Fibroblast of skin of back (primary cell): ENCODE measurements around the gene PKN3.
A peak's percentile ranks its signal among the peaks of the same experiment; 100 is the strongest.

Experiments used
- DNase-seq: peaks from one replicate; pipeline ENCODE4 v3.0.0-alpha.2; 2013

The PKN3 gene

DNA sequence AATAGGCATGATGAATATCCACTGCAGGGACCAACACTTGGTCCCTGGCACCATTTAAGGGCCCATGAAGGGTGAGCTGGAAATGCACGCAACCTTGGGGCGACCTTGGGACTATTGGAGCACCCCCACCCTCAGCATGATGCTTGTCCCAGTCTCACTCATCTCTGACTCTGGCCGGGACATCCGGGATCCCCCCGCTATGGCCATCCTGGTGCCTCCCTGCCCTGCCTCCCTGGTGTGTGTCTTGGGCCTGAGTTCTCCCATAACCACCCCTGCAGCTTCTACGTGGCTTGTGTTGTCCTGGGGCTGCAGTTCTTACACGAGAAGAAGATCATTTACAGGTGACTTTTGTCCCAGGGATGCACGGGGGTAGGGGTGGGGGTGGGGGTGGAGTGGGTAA is 15.7 kb downstream of the PKN3 start:
- no peak for DNase-seq

- no peak for DNase-seq
These were observed 16.2 kb downstream of the PKN3 start for GRCh38 chr9:128718475-128718874.

DNA sequence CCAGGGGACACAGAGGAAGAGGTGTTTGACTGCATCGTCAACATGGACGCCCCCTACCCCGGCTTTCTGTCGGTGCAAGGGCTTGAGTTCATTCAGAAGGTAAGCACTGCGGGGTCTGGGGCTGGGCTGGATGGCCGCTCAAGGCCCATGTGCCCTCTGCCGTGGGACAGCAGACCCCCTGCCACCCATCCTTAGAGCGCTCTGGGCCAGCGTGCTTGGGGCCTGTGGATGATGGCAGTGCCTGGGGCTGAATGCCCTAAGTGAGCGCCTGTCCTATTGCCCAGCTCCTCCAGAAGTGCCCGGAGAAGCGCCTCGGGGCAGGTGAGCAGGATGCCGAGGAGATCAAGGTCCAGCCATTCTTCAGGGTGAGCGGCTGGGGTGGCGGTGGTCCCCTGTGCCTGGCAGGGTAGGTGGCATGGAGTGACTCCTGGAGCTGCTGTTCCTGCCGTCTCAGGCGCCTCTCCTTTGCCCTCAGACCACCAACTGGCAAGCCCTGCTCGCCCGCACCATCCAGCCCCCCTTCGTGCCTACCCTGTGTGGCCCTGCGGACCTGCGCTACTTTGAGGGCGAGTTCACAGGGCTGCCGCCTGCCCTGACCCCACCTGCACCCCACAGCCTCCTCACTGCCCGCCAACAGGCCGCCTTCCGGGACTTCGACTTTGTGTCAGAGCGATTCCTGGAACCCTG is 17.8 kb downstream of the PKN3 start:
- no peak for DNase-seq

- DNase-seq: no peak
These were observed 18.7 kb downstream of the PKN3 start for GRCh38 chr9:128720841-128721486.

DNA sequence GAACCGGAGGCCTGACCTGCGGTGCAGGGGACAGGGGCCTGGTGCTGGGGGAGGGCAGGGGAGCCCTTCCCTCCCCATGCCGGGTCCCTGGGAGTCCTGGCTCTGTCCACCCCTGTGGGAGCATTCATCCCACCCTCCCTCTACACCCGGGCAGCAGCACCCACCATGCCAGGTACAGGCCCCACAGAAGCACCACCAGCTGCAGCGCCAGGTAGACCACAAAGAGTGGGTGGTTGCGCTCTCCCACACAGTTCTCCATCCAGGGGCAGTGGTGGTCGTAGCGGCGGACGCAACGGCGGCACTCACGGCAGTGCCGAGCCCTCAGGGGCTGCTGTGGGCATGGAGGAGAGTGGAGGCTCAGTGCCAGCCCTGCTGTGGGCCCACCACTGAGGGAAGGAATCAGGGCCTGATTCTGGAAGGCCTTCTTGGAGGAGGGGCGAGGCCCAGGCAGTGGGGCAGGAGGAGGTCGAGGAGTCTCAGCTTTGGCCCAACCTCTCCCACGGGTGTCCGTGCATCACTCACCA is 19.2 kb downstream of the PKN3 start:
- no peak for DNase-seq

DNA sequence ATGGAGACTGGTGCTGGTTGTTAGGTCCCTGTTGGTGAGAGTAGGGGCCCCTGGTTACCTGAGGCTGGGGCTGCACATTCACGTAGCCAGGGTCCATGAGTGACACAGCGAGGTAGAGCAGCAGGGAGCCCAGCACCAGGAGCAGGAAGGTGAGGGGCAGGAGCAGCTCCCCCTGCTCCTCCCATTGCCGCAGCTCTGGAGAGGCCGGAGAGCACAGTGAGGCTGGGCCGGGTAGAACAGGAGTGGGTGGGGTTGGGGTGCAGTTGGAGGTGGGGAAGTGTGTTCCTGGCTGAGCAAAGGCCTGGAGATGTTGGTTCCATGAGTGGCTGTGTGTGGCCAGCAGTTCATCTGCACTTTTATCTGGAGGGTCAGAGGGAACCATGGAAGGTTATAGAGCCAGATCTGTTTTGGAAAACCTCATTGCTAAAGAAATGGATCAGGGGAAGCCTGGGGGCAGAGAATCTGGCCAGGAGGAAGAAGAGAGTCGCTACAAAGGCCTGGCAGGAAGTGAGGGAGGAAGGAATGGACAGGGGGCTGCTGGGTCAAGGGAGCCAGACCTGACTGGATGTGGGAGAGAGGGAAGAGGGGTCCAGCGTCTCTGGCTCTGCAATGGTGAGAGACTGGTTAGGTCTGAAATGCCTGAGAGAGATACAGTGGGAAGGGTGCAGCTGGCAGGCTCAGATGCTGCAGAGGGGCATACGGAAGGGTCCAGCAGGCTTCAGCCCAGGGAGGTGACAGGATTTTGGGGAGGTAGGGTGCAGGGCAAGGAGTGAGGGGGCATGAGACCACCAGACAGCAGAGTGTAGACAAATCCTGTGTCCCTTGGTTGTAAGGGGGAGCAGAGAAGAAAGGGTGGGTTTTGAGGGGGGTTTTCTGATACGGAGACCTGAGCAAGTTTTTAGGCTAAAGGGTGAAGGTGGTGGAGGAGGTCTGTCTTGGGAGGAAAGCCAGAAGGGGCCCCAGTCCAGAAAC is 20.4 kb downstream of the PKN3 start:
- no peak for DNase-seq

DNA sequence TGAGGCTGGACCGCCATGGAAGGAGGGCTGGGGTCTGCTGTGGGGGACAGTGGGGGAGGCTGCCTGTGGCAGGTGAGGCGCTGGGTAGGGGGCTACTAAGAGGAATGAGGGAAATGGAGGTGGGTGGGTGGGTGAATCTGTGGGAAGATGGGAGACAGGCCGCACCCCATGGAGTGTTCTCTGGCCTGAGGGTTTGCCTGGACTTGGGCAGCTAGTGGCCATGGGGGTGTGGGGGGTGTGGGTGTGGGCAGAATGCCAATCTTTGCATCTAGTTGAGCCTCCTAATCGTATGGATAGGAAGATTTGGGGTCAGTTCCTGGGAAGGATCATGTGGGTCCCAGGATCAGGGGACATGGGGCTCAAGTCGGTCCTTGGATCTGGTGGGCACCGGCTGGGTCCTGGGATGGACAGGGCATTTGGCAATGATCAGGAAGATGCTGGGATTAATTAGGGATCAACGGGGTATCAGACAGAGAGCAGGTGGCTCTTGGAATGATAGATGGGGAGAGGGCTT is 21.1 kb downstream of the PKN3 start:
- no peak for DNase-seq

GRCh38 chr9:128723866-128724743 is 21.8 kb downstream of the PKN3 start, which contains the start of gene ZDHHC12:
TSS of gene ZDHHC12 (minus strand) at chr9:128724127. CDS start at chr9:128724093, 34 bp downstream.
- DNase-seq: peak; percentile 91

DNA sequence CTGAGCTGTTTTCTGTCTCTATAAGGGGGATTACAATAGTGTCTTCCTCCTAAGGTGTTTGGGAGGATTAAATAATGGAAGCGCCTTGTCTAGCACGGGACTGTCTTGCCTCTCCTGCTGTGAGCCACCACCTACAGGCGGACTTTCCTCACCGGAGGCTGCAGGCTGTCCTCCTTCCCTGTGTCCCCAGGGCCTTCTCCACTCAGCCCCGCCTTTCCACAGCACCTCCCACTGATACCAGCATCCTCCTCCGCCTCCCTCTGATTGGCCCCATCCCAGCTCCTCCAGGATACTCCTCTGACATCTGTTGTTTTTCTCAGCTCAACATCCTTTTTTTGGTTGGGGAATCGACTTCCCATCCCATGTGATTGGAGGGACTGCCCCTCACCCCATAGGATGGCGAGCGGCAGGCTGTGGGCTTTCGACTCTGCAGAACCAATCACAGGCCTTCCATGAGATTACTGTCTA is 22.5 kb downstream of the PKN3 start:
- DNase-seq: peak; percentile 76

DNA sequence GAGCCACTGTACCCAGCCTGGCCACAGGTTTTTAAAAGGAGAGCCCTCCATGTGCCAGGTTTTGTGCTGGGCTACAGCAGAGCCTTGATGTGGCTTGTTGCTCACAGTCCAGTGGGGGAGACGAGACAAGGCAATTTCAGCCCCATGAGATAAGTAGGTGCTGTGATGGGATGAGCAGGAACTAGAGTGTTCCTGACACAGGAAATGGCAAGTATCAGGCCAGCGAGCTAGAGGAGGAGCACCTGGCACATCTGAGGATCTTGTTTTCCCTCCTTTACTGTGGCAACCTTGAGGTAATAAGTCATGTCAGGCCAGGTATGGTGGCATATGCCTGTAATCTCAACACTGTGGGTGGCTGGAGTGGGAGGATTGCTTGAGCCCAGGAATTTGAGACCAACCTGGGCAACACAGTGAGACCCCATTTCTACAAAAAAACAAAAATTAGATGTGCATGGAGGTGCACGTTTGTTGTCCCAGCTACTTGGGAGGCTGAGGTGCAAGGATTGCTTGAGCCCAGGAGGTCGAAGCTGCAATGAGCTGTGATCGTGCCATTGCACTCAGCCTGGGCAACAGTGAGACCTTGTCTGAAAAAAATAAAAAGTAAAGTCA is 25.4 kb downstream of the PKN3 start:
- DNase-seq: no peak

DNA sequence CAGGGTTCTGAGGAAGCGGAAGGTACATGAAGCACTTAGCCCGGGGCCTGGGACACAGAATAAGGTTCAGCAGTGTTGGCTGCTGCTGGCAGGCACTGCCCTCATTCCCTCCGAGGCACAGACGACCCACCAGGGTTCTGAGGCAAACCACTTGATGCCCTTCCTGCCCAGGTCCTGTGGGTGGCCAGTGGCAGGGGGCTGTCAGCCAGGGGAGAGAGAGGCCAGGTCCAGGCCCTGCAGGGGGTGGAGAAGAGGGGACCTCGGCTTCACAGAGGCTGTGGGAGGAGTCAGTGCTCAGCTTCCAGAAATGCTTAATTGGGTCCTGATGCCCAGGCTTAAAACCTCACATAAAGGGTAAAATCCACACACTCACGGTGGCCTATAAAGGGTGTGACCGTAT is 26.0 kb downstream of the PKN3 start:
- DNase-seq: no peak

DNA sequence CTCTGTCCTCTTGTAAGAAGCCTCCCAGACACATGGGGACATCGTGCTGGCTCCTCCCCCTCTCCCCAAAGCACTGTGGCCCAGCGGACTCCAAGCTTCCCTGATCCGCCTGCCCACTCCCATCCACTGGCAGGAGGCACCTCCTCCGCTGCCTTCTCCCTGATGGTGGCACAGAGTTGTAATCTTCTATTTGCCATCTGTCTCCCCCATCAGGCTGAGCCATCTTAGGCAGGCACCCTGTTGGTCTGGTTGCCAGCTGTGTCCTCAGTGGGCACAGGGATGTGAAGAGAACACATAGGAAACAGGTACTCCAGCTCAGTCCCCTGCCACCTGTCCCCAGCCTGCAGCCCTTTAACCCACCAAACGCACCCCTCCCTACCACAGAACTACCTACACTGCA is 27.0 kb downstream of the PKN3 start:
- DNase-seq: no peak

- no peak for DNase-seq
These were observed 27.6 kb downstream of the PKN3 start for GRCh38 chr9:128729766-128730517.

- DNase-seq: no peak
These were observed 28.8 kb downstream of the PKN3 start for GRCh38 chr9:128731093-128731492.

DNA sequence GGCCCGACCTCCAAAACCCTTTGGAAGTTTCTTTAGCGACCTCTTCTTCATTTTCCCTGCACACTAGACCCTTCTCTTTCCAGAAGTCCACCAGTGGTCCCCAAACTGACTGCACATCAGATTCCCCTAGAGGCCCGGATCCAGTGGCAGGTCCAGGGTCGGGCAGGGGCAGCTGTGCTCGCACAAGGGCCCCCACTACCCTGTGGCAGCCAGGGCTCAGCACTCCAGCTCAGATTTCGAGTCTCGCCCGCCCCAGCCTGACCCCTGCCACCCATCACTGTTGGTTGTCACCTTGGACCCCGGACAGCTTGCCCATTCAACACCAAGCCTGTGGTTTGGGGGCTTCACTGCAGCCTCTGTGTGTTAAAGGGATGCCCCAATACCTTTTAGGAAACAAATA is 29.4 kb downstream of the PKN3 start:
- no peak for DNase-seq

- no peak for DNase-seq
These were observed 30.3 kb downstream of the PKN3 start for GRCh38 chr9:128732576-128732975.

GRCh38 chr9:128733256-128733655 is 31.0 kb downstream of the PKN3 start:
- DNase-seq: peak; percentile 86

DNA sequence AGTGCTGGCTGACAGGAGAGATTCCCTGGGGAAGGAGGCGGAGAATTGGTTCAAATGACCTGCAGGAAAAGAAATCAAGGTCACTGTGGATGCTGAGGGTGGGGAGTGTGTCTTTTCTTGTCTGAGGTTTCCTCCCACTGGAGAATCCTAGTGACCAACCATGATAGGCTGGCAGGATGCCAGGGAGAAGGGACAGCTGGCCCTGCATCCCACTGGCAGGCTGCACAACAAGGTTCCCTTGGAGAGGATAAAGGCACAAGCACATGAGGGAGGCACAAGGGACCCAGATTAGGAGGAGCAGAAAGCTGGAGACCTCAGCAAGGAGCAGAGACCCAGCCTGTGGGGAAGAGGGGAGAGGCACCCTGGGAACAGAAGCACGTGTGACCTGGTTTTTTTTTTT is 33.1 kb downstream of the PKN3 start:
- no peak for DNase-seq

DNA sequence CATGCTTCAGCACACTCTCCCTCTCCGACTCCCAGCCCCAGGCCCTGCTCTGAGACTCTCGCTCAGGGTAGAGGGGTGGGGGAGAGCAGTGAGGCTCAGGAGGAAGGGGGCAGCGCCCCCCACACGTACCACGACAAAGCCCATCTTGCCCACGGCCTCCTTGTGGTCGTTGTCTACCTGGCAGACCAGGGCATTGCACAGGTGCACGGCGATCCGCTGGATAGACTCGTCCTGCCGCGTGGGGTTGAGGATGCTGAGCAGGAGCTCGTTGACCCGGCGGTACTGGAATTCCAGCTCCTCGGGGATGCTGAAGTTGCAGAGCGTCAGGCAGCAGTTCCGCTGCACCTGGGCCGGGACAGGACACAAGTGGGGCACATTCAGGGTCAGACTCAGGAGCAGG is 40.1 kb downstream of the PKN3 start:
- no peak for DNase-seq

DNA sequence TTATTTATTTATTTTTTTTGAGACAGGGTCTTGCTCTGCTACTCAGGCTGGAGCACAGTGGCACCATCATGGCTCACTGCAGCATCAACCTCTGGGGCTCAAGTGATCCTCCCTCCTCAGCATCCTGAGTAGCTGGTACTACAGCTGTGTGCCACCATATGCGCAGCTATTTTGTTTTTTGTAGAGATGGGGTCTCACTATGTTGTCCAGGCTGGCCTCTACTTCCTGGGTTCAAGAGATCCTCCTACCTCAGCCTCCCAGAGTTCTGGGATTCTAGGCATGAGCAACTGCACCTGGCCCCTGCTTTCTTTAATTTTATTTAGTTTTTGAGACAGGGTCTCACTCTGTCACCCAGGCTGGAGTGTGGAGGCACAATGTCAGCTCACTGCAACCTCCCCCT is 41.1 kb downstream of the PKN3 start:
- DNase-seq: no peak
